Neural crest cell (in vitro differentiated cells): ENCODE results near the gene ZFAND6. TPM values are rescaled to one million over a fixed set of nuclear protein-coding genes. Genes with fewer than 3 reads are reported as not detected.

Source experiments
- DNase-seq: peaks from one replicate; pipeline ENCODE4 v3.0.0; 2021; ENCODE audit warnings: low read depth, mixed read lengths, low spot score
- H3K27ac Mint-ChIP-seq: one replicate; pipeline ENCODE4 v1.8.0; 2021; ENCODE audit warnings: mild to moderate bottlenecking, mixed read lengths; ENCODE audit not compliant: unreplicated experiment
- H3K27me3 Mint-ChIP-seq: 2 replicates; pipeline ENCODE4 v1.8.0; 2021; ENCODE audit warnings: low read depth, mild to moderate bottlenecking, mixed read lengths
- H3K36me3 Mint-ChIP-seq: 2 replicates; pipeline ENCODE4 v1.8.0; 2021; ENCODE audit warnings: low read depth, mild to moderate bottlenecking, mixed read lengths
- H3K4me1 Mint-ChIP-seq: 2 replicates; pipeline ENCODE4 v1.8.0; 2021; ENCODE audit warnings: mixed read lengths
- H3K4me3 Mint-ChIP-seq: one replicate; pipeline ENCODE4 v1.8.0; 2021; ENCODE audit warnings: mild to moderate bottlenecking, mixed read lengths
- H3K9me3 Mint-ChIP-seq: 2 replicates; pipeline ENCODE4 v1.8.0; 2021; ENCODE audit warnings: mixed read lengths
- CTCF ChIP-seq: fragments of 200-600 bp; sonication (generic); conservative IDR thresholded peaks from 2 replicates; pipeline ENCODE4 v1.5.0; 2021; ENCODE audit warnings: antibody characterized with exemption, mild to moderate bottlenecking
- total RNA-seq: library from RNA; stranded (reverse); gene quantifications from 2 replicates; pipeline ENCODE4 v1.2.1, GENCODE V29; 2021

Gene ZFAND6
- total RNA-seq, 1 donor from 2014 or later = 50.6 TPM

GRCh38 chr15:80058044-80058443, 1.4 kb upstream of the ZFAND6 start:
- Mint-ChIP-seq H3K36me3 (no peaks in the 10 kb centered on the region), H3K4me3 (peak overlapping the region; percentile 65), H3K4me1 (peaks cover 26% of the 10 kb centered on the region), H3K27ac (no peak overlapping the region), H3K9me3 (no peaks in the 10 kb centered on the region), H3K27me3 (peaks cover 10% of the 10 kb centered on the region)
- no peak for DNase-seq
- TF ChIP-seq CTCF = no peak

- Mint-ChIP-seq H3K4me3 (peak overlapping the region; percentile 94), H3K9me3 (no peaks in the 10 kb centered on the region), H3K36me3 (no peaks in the 10 kb centered on the region), H3K4me1 (peaks cover 26% of the 10 kb centered on the region), H3K27ac (peak overlapping the region; percentile 84), H3K27me3 (peaks cover 10% of the 10 kb centered on the region)
- TF ChIP-seq CTCF = no peak
- DNase-seq = no peak
Measured at GRCh38 chr15:80059786-80060355, 395 bp downstream of the ZFAND6 start.

- H3K9me3 Mint-ChIP-seq = no peaks in the 10 kb centered on the region
- H3K36me3 Mint-ChIP-seq = no peaks in the 10 kb centered on the region
- peak overlapping the region; percentile 94 for H3K4me3 Mint-ChIP-seq
- peak overlapping the region; percentile 50 for H3K27ac Mint-ChIP-seq
- peaks cover 26% of the 10 kb centered on the region for H3K4me1 Mint-ChIP-seq
- TF ChIP-seq CTCF = no peak
- peaks cover 10% of the 10 kb centered on the region for H3K27me3 Mint-ChIP-seq
- DNase-seq = peak; percentile 4
Measured at GRCh38 chr15:80060356-80061006, 1.0 kb downstream of the ZFAND6 start.

- Mint-ChIP-seq H3K4me3 (peak overlapping the region; percentile 94), H3K27me3 (peaks cover 10% of the 10 kb centered on the region), H3K4me1 (peaks cover 26% of the 10 kb centered on the region), H3K36me3 (no peaks in the 10 kb centered on the region), H3K9me3 (no peaks in the 10 kb centered on the region), H3K27ac (no peak overlapping the region)
- no peak for DNase-seq
- no peak for TF ChIP-seq CTCF
Measured at GRCh38 chr15:80061582-80061981, 2.1 kb downstream of the ZFAND6 start.

- no peak overlapping the region for H3K27ac Mint-ChIP-seq
- H3K36me3 Mint-ChIP-seq = no peaks in the 10 kb centered on the region
- no peak for DNase-seq
- no peak for TF ChIP-seq CTCF
- peaks cover 30% of the 10 kb centered on the region for H3K4me1 Mint-ChIP-seq
- no peaks in the 10 kb centered on the region for H3K27me3 Mint-ChIP-seq
- H3K4me3 Mint-ChIP-seq = no peak overlapping the region
- H3K9me3 Mint-ChIP-seq = no peaks in the 10 kb centered on the region
Measured at GRCh38 chr15:80066912-80067311, 7.4 kb downstream of the ZFAND6 start.
